GM19328 (cell line): Measurements from ENCODE around the gene CNR2.
"Not testable (repeated sequence)": the region's sequence is repeated elsewhere in the genome, so short reads cannot be mapped to it uniquely, and the experiment has no call there.

Source experiments
- ATAC-seq: cut with Tn5 transposase; IDR thresholded peaks from one replicate; pipeline ENCODE4 v1.9.1; 2021; ENCODE audit warnings: mild to moderate bottlenecking, moderate library complexity; ENCODE audit not compliant: unreplicated experiment

Gene CNR2

GRCh38 chr1:23837908-23838307 lies 75.3 kb downstream of the CNR2 start:
- no peak for ATAC-seq

GRCh38 chr1:23836037-23836436 lies 77.1 kb downstream of the CNR2 start:
- no peak for ATAC-seq

GRCh38 chr1:23834156-23834555 lies 79.0 kb downstream of the CNR2 start:
- not testable (repeated sequence) for ATAC-seq

GRCh38 chr1:23827717-23828116 lies 85.4 kb downstream of the CNR2 start:
- ATAC-seq: no peak

- ATAC-seq: not testable (repeated sequence)
Observed at GRCh38 chr1:23826590-23826989, 86.6 kb downstream of the CNR2 start.

GRCh38 chr1:23825762-23826522 lies 87.2 kb downstream of the CNR2 start:
- ATAC-seq: peak; percentile 54

- peak; percentile 50 for ATAC-seq
Observed at GRCh38 chr1:23825076-23825761, 87.9 kb downstream of the CNR2 start, which contains the start of gene HMGCL. HMGCL (minus strand) TSS chr1:23825429; CDS start chr1:23825415, 14 bp downstream.

- ATAC-seq: no peak
Observed at GRCh38 chr1:23824711-23825075, 88.5 kb downstream of the CNR2 start.

GRCh38 chr1:23823767-23824166 lies 89.4 kb downstream of the CNR2 start:
- ATAC-seq: no peak
